Fibroblast of skin of scalp (primary cell): Measurements from ENCODE around the gene LRRC75B.

ENCODE experiments used
- DNase-seq: peaks from one replicate; pipeline ENCODE4 v3.0.0-alpha.2; 2013

LRRC75B gene

DNA sequence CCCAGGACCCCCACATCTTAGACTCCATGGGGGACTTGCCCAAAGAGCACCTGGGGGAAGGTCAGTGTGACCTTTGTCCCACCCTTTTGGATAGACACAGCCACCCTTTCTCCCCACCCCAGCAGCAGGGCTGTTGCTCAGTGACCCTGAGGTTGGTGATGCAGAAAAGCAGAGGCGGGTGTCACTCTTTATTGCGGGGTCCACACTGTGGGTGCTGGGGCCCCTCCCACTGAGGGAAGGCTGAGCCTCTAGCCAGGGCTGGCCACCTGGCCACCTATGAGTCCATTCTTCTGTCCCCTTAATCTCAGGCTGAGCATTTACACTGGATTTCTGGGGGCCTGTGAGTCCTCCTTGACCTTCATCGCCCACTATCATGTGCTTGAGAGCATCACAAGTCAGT, 7.4 kb downstream of the LRRC75B start:
- no peak for DNase-seq

DNA sequence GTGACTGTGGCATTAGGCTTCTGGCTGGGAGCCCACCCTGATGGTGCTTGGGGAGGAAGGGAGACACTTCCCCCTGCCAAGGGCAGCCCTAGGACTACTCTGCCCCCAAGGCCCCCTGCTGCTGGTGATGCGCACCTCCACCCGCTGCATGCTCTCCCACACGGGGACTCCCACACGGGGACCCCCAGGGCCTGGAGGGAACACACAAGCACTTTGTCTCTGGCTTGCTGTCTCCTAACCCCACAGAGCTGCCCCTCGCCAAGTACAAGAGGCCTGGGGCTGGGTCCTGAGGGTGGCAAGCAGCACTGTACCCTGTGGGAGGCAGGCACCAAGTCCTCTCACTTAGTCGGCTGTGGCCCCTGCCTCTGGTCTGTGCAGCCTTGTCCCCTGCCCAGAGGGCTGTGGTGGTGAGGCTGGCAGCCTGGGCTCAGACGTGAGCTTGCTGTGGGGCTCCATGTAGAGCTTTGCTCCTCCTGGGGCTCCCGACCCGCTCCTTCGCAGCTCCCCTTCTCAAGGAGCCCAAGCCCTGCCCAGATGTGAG, 7.9 kb downstream of the LRRC75B start:
- DNase-seq = no peak

DNA sequence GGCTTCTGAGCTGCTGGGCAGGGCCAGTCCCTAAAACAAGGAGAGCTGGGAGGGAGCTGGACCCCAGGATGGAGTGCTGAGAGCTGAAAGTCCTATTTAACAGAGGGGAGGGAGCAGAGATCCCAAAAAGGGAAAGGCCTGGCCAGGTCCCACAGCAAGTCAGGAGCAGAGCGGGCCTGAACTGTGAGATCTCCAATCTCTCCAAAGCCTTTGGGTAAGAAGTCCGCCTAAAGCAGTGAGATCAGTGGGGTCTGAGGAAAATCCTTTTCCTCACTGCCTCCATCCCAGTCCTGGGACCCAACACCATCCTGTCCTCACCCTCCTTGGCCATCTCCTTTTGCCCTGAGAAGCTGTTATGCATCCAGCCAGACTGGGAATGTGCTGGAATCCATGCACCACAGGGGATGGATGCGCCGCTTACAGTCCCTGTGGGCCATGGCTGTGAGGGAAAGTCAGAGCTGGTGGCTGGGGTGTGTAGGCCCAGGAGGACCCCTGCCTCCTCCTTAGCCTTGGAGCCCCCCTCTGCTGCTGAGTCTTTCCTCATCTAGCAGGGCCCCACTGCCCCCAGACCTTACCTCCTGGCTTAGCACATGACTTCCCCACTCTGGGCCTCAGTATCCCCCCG, 8.6 kb downstream of the LRRC75B start:
- no peak for DNase-seq

DNA sequence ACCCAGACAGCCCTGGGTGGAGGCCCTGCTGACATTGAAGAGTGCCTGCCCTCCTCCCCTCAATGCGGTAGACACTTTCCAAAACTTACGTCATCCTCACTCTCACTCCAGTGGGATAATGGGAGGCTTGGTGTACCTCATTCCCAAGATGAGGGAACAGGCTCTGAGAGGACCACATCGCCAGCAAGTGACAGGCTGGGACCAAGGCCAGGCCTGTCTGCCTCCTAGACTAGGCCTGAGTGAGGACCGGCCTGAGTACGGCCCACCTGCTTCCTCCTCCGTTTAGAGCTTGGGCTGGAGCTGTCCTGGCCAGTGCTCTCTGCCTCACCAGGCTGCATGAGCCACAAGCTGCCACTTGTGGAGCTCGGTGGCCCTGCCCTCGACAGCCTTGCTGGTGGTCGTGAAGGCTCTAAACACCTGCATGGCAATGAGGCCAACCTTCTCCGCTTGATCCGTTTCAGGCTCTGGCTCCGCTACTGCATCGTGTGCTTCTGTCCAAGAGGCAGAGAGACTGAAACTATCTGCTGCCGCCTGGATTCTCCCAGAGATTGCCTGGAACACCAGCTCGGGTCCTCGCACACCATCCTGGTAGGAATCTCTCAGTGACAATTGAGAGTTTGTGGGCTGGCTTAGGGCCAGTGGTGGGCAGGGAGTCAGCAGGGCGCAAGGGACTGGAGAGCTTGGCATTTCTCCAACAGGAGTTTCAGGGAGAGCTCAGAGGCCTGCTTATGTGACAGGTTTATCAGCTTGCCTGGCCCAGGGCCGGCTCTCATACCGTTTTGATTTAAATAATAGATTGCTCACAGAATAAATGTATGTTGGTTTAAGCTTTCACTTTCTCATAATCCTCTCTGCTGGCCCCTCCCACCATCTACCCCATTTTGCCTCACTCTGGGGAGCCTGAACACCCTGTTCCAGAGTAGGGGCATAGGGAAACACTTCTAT, 9.4 kb downstream of the LRRC75B start:
- DNase-seq = peak; percentile 48

DNA sequence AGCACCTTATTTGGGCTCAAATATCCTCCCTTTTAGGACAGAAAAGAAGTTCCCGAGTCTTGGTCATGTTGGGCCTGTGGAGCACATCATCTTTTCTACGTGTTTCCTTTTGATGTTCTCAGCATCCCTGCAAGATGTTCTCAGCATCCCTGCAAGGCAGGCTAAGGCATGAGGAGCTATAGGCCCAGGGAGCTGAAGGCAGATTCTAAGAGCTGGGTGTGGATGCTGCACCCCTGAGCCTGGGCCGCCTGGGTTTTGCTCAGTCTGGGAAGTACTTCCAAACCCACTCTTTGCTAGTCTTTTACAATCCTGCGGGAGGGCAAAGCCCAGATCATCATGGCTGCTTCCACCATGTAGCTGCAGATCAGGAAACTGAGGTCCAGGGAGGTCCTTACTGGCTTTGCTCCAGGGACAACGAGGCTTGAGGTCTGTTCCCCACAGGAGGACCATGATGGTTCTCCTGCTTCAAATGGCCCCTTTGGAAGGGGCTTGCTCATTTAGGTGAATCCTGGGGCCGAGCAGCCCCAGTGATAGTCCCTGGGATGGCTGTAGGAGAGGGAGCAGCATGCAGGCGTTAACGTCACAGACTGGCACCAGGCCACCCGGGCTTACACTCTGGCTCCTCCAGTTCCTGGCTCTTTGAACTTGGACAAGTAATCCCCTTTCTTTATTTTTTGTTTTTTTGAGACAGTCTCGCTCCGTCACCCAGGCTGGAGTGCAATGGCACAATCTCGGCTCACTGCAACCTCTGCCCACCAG, 10.6 kb downstream of the LRRC75B start:
- DNase-seq = no peak

DNA sequence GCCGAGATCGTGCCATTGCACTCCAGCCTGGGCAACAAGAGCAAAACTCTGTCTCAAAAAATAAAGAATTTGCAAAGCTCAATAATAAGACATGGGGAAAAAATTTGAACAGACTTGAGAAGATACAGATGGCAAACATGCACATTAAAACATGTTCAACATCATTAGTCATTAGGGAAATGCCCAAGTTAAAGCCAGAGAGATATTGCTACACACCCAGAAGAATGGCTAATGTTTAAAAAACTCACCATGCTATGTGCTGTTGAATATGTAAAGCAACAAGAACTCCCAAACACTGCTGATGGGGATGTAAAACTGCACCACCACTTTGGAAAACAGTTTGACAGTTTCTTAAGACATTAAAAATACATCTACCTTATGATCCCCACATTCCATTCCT, 12.6 kb downstream of the LRRC75B start:
- peak; percentile 61 for DNase-seq

DNA sequence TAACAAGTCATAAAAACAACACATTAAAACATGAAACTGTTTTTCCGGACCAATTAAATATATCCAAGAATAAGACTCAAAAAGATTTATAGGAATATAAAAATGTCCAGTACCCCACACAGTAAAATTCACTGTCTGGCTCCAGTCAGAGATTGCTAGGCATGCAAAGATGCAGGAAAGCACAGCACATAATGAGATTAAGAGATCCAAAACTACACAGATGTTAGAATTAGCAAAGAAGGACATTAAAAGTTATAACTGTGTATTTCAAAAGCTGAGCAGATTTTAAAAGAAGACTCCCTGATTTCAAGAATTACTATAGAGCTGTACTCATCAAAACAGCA, 13.6 kb downstream of the LRRC75B start:
- no peak for DNase-seq

DNA sequence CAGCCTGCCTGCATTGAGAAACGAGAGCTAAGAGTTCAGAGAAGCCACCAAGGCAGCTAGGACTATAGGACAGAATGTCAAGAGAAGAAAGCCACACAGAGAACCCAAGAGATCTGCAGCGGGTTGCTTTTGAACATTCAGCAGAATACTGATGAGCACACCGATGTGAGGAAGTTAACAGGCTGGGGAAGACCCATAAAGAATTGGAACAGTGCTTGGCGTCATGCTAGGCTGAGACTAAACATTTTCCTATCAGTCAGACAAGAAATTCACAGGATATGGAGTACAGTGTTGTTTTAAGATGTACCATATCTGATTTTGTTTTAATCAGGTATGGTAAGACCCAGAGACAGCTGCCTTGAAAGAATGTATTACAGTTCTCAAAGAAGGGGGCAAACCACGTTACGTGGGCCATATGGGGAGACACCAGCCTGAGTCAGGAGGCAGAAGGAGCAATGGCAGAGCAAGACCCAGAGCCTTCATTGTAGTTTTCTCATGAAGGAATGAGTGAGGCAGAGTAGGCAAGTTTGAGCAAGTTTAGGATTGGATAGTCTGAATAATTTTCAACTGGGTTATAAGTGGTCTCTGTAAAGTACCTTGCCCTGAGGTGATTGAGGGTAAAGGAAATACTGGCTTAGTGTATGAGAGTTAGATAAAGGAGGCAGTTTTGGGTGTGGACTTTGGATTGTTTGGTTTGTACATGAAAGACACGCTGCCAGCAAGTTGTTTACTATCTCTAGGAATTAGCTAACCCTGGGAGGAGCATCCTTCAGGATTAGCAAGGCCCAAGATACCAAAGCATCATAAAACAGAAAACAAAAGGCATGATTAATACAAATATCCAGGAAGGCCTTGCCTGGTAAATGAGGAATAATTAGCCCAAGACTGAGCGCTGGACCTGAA, 14.3 kb downstream of the LRRC75B start:
- no peak for DNase-seq

DNA sequence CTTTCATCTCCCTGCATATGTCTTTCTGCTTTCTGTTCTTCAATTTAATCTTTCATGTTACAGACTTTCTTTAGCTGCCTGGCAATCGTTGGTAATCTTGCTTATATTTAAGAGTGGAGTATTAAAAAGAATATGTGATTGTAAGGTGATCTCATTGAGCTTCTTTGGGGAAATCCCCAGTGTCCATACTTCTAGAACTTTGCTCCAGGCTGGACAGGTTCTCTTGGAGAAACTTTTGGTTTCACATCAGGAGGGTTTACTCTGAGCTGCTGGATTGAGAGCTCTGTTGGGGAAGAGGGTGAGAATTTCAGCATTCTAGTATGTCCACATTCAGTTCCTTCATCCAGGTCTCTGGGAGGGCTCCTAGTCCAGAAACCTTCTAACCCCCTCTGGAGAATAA, 16.1 kb downstream of the LRRC75B start:
- no peak for DNase-seq

DNA sequence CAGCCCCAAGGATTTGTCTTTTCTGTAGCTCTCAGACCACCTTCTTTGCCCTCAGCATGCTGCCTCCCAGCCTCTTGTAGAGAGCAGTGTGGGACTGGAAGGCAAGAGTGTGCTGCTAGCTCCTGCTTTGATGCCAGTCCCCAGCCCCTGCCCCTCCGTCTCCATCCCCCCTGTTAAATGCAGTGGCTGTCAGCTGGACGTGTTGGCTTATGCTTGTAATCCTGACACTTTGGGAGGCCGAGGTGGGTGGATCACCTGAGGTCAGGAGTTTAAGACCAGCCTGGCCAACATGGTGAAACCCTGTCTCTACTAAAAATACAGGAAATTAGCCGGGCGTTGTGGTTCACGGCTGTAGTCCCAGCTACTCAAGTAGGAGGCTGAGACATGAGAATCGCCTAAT, 21.6 kb downstream of the LRRC75B start:
- no peak for DNase-seq

DNA sequence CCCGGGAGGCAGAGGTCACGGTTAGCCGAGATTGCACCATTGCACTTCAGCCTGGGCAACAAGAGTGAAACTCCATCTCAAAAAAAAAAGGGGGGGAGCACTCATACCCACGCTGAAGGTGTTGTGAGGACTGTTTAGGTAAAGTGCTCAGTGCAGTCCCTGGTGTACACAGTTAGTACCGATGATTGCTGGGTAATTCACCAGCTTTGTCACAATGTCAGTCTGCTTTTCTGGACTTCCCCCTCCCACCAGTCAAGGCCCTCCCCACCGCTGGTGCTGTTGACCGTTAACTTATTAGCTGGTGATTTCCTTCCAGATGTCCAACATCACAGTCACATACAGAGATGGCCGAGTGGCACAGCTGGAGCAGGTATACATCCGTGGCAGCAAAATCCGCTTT, 25.2 kb downstream of the LRRC75B start:
- DNase-seq = no peak

DNA sequence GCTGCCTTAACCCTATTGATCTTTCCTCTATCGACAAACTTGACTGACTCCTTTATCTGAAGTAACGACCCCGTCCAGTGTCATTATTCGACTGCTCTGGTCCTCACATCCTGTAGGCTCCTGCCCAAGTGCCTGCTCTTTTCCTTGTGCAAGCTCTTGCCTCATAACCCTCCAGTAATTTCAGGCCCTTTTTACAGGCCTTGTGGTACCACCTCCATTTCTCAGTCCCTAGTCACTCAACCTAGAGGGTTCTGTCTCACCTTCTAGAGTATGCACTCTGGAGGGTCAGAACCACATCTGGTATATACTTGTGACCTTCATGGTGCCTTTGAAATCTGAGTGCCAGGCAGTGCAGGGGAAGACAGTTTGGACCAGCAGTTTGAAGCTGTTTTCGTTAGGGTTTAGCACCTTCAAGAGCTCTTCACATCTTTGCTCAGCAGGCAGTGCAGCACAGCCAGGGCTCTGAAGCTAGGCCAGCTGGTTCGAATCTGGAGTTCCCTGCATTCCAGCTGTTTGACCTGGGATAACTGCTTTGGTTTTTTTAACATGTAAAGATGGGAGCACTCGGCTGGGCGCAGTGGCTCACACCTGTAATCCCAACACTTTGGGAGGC, 25.9 kb downstream of the LRRC75B start:
- no peak for DNase-seq

DNA sequence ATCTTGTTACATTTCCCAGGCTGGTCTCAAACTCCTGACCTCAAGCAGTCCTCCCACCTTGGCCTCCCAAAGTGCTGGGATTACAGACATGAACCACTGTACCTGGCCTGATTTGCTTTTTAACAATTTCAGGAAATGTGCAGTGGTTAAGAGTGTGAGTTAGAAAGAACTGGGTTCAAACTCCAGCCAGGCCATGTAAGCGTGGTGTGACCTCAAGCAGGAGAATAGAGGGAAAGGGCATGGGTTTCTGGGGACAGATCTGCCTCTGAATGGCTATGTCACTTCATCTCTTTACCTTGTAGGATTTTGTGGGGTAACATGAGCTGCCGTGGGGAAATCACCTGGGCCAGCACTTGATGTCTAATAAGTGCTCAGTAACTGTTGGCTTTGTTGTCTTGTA, 27.8 kb downstream of the LRRC75B start:
- DNase-seq = no peak

DNA sequence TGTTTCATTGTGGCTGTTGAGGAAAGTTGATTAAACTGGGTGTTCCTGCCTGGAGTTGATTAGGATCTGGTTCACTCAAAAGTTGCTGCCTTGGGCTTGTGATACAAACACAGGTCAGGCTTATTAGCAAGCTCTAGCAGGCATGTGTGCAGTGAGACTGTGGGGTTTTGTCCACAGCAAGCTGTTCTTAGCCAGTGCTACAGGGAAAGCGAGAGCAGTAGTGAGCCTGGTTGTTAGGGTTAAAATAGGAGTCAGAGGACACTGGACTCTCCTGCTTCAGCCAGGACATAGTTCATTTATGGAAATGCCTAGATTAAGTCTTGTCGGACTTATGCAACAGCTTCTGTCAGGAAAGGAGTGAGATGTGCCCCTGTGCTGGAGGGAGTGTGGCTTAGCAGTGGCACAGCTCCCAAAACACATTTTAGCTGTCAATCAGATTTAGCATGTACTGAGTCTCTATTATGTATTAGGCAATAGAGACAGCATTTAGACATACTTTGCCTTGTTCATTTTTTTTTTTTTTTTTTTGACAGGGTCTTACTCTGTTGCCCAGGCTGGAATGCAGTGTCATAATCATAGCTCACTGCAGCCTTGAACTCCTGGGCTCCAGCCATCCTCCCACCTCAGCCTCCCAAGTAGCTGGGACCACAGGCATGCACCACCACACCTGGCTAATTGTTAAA, 28.4 kb downstream of the LRRC75B start:
- DNase-seq = no peak

DNA sequence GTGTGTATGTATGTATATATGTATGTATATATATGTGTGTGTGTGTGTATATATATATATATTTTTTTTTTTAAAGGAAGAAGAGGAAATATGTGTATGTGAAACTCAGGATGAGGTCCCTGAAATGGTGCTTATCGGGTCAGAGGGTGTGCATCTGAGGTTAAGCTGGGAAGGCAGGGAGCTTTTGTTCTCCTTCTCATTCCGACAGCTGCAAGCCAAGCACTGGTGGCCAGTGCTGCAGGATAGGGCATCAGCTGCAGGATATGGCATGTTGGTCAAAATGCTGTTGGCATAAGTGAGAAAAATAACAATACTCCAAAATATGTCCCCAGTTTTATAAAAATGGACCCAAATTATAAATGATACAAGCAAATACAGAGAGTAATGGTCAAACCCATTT, 29.6 kb downstream of the LRRC75B start:
- DNase-seq = no peak

DNA sequence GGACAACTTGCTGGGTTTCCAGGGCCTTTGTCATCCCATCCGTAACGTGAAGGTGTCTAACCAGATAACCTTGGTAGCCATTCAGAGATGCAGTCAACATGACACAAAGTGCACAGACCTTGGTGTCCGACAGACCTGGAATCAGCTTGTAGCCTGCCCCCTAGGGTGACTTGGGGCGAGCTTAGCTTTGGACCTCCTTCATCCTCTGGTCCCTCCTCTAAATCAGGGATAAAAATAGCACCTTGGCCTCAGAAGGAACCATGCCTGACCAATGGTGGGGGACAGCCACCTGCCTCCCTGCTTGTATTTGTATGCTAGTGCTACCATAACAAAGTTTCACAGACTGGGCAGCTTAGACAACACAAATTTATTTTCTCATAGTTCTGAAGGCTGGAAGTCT, 33.4 kb downstream of the LRRC75B start:
- no peak for DNase-seq

DNA sequence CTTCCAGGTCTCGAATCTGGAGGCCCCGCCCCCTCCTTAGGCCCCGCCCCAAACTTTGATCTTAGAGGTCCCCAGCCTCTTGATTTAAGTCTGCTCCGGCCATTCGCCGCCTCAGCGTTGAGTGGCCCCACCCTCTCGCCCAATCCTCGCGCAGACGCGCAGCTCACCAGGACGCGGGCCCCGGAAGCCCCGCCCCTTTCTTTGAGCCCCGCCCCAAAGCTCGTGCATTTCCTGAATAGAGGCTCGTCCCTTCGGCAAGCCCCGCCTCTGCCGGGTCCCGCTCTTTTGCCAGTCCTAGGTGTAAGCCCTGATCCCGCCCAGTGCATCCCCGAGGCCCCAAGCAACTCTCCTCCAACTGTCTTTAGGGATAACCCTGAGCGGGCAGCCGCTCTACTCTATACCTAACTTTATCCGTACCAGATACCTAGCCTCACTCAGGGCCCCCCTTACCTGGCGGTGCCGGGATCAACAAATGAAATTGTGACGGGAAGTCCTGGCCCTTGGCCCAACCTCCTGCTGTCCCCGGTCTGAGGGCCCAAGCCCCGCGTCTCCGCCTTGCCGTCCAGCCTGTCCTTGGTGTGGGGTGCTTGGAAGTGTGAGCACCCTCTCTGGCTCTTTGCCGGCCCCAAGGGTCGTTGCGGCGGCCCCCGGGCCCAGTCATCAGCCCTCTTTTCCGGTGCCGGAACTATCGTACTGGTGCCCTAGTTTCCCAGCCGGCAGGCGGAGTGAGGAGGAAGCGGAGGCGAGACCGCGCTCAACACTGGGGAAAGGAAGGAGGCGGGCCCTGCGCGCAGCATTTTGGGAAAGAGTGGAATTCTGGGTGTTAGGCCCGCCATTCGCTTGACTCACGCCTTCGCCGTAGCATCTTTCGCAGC, 37.5 kb downstream of the LRRC75B start, which contains the start of gene SNRPD3:
SNRPD3 (plus strand) TSS at position 835 of the 875 bp plus-strand sequence. CDS start 1,676 bp downstream, outside the sequence.
- peak; percentile 99 for DNase-seq

DNA sequence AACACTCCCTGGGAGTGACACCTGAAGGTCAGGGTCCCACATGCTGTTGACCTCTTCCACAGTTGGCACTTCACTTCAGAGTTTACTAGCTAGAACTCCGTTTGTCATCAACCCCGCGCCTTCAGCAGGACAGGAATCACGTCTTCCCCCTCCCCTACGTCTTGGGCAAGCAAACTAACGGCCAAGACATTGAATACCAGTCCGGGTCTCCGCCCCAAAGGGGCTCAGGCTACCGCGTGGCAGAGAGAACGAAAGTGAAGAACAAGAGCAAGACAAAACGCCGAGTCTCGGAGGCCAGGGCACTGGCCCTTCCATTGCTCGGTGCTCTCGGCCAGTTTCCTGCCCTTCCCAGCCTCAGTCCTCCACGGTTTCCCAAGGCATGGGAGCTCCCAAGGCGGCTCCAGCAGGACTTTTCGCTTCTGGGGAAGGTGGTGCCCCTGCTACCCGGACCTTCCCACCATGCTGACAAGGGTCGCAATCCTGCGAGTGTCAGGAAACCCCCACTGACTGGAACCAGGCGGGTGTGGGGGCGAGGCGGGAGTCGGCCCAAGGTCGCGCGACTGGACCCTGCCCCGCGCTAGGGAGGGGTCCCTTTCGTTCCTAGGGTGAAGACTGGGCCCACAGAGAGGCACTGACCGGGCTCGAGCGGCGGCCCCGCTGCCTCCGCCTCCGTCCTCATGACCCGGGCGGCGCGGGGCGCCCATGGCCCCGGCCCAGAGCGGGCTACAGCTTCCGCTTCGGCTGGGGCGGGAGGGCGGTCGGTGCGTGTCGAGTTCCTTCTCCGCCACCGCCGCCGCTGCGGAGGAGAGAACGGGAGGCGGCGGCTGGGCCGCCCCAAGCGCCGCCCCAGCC, 38.3 kb downstream of the LRRC75B start, which contains the start of gene GUCD1:
GUCD1 (minus strand) TSS at position 826 of the 852 bp plus-strand sequence; CDS start at position 679, 147 bp downstream.
- peak; percentile 37 for DNase-seq
